ENCODE results near the gene ZNF611. TPM values are rescaled to one million over a fixed set of nuclear protein-coding genes. Genes with fewer than 3 reads are reported as not detected.
A peak's percentile ranks its signal among the peaks of the same experiment; 100 is the strongest.
"Not testable (repeated sequence)": the region's sequence is repeated elsewhere in the genome, so short reads cannot be mapped to it uniquely, and the experiment has no call there.

Gene ZNF611
- total RNA-seq, 1 donor from 2014 or later: 13.1 TPM

GRCh38 chr19:52688335-52688734 is 46.5 kb downstream of the ZNF611 start:
- peak overlapping the region; percentile 95 to 98 for H3K27ac ChIP-seq
- peaks cover 6% of the 10 kb centered on the region in 2 donors for H3K36me3 ChIP-seq
- H3K27me3 ChIP-seq: no peaks in the 10 kb centered on the region
- no peaks in the 10 kb centered on the region for H3K9me3 ChIP-seq
- intact Hi-C loops (cut with DNase I): loop anchor here (10.0 kb wide), 1 partner anchor 676 kb away; the partner anchor contains the start of gene ZNF525
- no peak for DNase-seq (ENCODE audit: low spot score in 2 of 2)
- H3K4me1 ChIP-seq: peaks cover 3 to 28% of the 10 kb centered on the region in 2 donors
- peak overlapping the region in 1 of 2 donors; percentile 89 for H3K4me3 ChIP-seq
- no peak for TF ChIP-seq CTCF (IDR thresholded peaks at IDR 0.05)

- no peak for DNase-seq (ENCODE audit: low spot score in 2 of 2)
- Histone ChIP-seq H3K36me3 (peaks cover 7 to 11% of the 10 kb centered on the region in 2 donors), H3K9me3 (no peaks in the 10 kb centered on the region), H3K4me1 (peaks cover 3 to 28% of the 10 kb centered on the region in 2 donors), H3K4me3 (no peak overlapping the region), H3K27ac (peak overlapping the region; percentile 2 to 95), H3K27me3 (no peaks in the 10 kb centered on the region)
- TF ChIP-seq CTCF (IDR thresholded peaks at IDR 0.05): no peak
- intact Hi-C loops (cut with DNase I): loop anchor here (10.0 kb wide), 1 partner anchor 677 kb away; the partner anchor contains the start of gene ZNF525
These were observed 47.2 kb downstream of the ZNF611 start for GRCh38 chr19:52687684-52688083.

GRCh38 chr19:52685811-52686210 is 49.0 kb downstream of the ZNF611 start:
- TF ChIP-seq CTCF (IDR thresholded peaks at IDR 0.05): no peak
- H3K27me3 ChIP-seq: no peaks in the 10 kb centered on the region
- H3K4me3 ChIP-seq: no peak overlapping the region
- H3K36me3 ChIP-seq: peaks cover 7 to 11% of the 10 kb centered on the region in 2 donors
- H3K4me1 ChIP-seq: peaks cover 3 to 23% of the 10 kb centered on the region in 2 donors
- H3K27ac ChIP-seq: no peak overlapping the region
- intact Hi-C loops (cut with DNase I): loop anchor here (10.0 kb wide), 1 partner anchor 679 kb away; the partner anchor contains the start of gene ZNF525
- DNase-seq (ENCODE audit: low spot score in 2 of 2): no peak
- H3K9me3 ChIP-seq: no peaks in the 10 kb centered on the region

- not testable (repeated sequence) for H3K27me3 ChIP-seq; H3K4me1 ChIP-seq; DNase-seq (ENCODE audit: low spot score in 2 of 2); H3K4me3 ChIP-seq; H3K9me3 ChIP-seq; H3K27ac ChIP-seq
- peaks cover 7 to 11% of the 10 kb centered on the region in 2 donors for H3K36me3 ChIP-seq
- intact Hi-C loops (cut with DNase I): loop anchor here (10.0 kb wide), 1 partner anchor 684 kb away; the partner anchor contains the start of gene ZNF525
These were observed 53.6 kb downstream of the ZNF611 start for GRCh38 chr19:52681216-52681615.

- H3K4me3 ChIP-seq: no peak overlapping the region
- H3K9me3 ChIP-seq: no peaks in the 10 kb centered on the region
- DNase-seq (ENCODE audit: low spot score in 2 of 2): no peak
- intact Hi-C loops (cut with DNase I): no loop called here
- H3K36me3 ChIP-seq: peaks cover 4 to 6% of the 10 kb centered on the region in 2 donors
- H3K27ac ChIP-seq: no peak overlapping the region
- no peaks in the 10 kb centered on the region for H3K27me3 ChIP-seq
- TF ChIP-seq CTCF (IDR thresholded peaks at IDR 0.05): no peak
- H3K4me1 ChIP-seq: no peaks in the 10 kb centered on the region
These were observed 55.2 kb downstream of the ZNF611 start for GRCh38 chr19:52679598-52679997.

- H3K9me3 ChIP-seq; intact Hi-C loops (cut with DNase I); DNase-seq (ENCODE audit: low spot score in 2 of 2); H3K4me1 ChIP-seq; H3K27me3 ChIP-seq; H3K36me3 ChIP-seq; H3K4me3 ChIP-seq; H3K27ac ChIP-seq: not testable (repeated sequence)
These were observed 59.6 kb downstream of the ZNF611 start for GRCh38 chr19:52675239-52675638.

- intact Hi-C loops (cut with DNase I): no loop called here
- no peak for DNase-seq (ENCODE audit: low spot score in 2 of 2)
These were observed 61.8 kb downstream of the ZNF611 start for GRCh38 chr19:52673014-52673413.

More at GRCh38 chr19:52673014-52673413, 61.8 kb downstream of the ZNF611 start:
- no peak for TF ChIP-seq CTCF (IDR thresholded peaks at IDR 0.05)
- Histone ChIP-seq H3K4me1 (no peaks in the 10 kb centered on the region), H3K9me3 (no peaks in the 10 kb centered on the region), H3K36me3 (peaks cover 4 to 5% of the 10 kb centered on the region in 2 donors), H3K27me3 (no peaks in the 10 kb centered on the region), H3K27ac (no peak overlapping the region), H3K4me3 (no peak overlapping the region)

All from ascending aorta (tissue), 2 donors.